MM.1S (cell line): ENCODE data around the gene SEC61A1.

Source experiments
- DNase-seq: peaks from one replicate; pipeline ENCODE4 v3.0.0-alpha.2; 2015
- H2AFZ ChIP-seq: fragments of 300-600 bp; sonication (generic); 2 replicates; pipeline ENCODE4 v1.6.0; 2016; ENCODE audit warnings: antibody characterized with exemption, low read length
- H3F3A ChIP-seq: fragments of 300-600 bp; sonication (generic); 2 replicates; pipeline ENCODE4 v1.6.1; 2016; ENCODE audit warnings: mild to moderate bottlenecking, antibody characterized with exemption, low read length, moderate library complexity, mixed read lengths; ENCODE audit not compliant: insufficient read depth
- H3K27ac ChIP-seq: fragments of 300-600 bp; sonication (generic); 2 replicates; pipeline ENCODE4 v1.5.1; 2016; ENCODE audit warnings: mild to moderate bottlenecking, low read length
- H3K27me3 ChIP-seq: fragments of 300-600 bp; sonication (generic); replicated peaks from 2 replicates; pipeline ENCODE4 v1.6.0; 2016; ENCODE audit warnings: low read length; ENCODE audit not compliant: insufficient read depth
- H3K36me3 ChIP-seq: fragments of 300-600 bp; sonication (generic); replicated peaks from 2 replicates; pipeline ENCODE4 v1.6.1; 2016; ENCODE audit warnings: mild to moderate bottlenecking, low read length, mixed read lengths; ENCODE audit not compliant: insufficient read depth
- H3K4me1 ChIP-seq: fragments of 300-600 bp; sonication (generic); 2 replicates; pipeline ENCODE4 v1.6.1; 2016; ENCODE audit warnings: low read length, mixed read lengths
- H3K4me2 ChIP-seq: fragments of 300-600 bp; sonication (generic); 2 replicates; pipeline ENCODE4 v1.6.0; 2016; ENCODE audit warnings: low read depth, low read length
- H3K4me3 ChIP-seq: fragments of 300-600 bp; sonication (generic); 2 replicates; pipeline ENCODE4 v1.5.1; 2016; ENCODE audit warnings: low read length, mixed read lengths
- H3K79me2 ChIP-seq: fragments of 300-600 bp; sonication (generic); 2 replicates; pipeline ENCODE4 v1.6.1; 2016; ENCODE audit warnings: mixed run types, low read length, mixed read lengths
- H3K9ac ChIP-seq: fragments of 300-600 bp; sonication (generic); 2 replicates; pipeline ENCODE4 v1.6.1; 2016; ENCODE audit warnings: low read length, mixed read lengths
- H3K9me2 ChIP-seq: fragments of 300-600 bp; sonication (generic); replicated peaks from 2 replicates; pipeline ENCODE4 v1.6.1; 2016; ENCODE audit warnings: mild to moderate bottlenecking, low read length, mixed read lengths; ENCODE audit not compliant: insufficient read depth
- H3K9me3 ChIP-seq: fragments of 300-600 bp; sonication (generic); replicated peaks from 2 replicates; pipeline ENCODE4 v1.6.1; 2016; ENCODE audit warnings: mild to moderate bottlenecking, low read length, mixed read lengths; ENCODE audit not compliant: insufficient read depth
- H4K20me1 ChIP-seq: fragments of 300-600 bp; sonication (generic); 2 replicates; pipeline ENCODE4 v1.6.1; 2016; ENCODE audit warnings: mild to moderate bottlenecking, low read length, moderate library complexity, mixed read lengths; ENCODE audit not compliant: insufficient read depth
- EZH2 ChIP-seq: fragments of 300-600 bp; sonication (generic); optimal IDR thresholded peaks from 2 replicates; pipeline ENCODE3; 2017; ENCODE audit warnings: low read depth, mild to moderate bottlenecking, antibody characterized with exemption, low read length, mixed read lengths
- EZH2phosphoT487 ChIP-seq: fragments of 300-600 bp; sonication (generic); IDR thresholded peaks from 2 replicates; pipeline ENCODE4 v1.6.1; 2018; ENCODE audit warnings: antibody characterized with exemption, low read length
- TF ChIP-seq, protein P1 (sequence below): fragments of 300-600 bp; sonication (generic); IDR thresholded peaks from 2 replicates; pipeline ENCODE4 v1.5.1; 2016; ENCODE audit warnings: antibody characterized with exemption, low read length, mixed read lengths

Gene SEC61A1

DNA sequence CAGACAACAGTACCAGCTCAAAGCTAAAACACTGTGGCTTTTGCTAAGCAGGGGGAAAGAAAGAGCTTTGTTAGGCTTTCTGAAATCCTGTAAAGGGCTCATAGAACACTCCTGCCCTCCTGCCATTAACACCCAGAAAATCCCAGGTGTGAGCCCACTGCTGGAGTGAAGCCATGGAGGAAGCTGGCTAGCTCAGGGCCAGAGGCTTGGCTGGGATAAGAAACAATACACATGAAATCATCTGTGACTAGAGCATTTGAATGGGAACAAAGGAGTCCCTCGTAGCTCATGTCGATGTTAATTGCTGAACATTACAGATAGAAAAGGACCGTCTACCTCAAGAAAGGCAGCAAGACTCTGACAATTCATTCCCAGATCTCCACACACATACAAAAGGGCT, 47.9 kb downstream of the SEC61A1 start:
- no peak overlapping the region for H3K4me3 ChIP-seq
- TF ChIP-seq EZH2 (no peak), EZH2phosphoT487 (no peak)
- TF ChIP-seq, protein P1, sequence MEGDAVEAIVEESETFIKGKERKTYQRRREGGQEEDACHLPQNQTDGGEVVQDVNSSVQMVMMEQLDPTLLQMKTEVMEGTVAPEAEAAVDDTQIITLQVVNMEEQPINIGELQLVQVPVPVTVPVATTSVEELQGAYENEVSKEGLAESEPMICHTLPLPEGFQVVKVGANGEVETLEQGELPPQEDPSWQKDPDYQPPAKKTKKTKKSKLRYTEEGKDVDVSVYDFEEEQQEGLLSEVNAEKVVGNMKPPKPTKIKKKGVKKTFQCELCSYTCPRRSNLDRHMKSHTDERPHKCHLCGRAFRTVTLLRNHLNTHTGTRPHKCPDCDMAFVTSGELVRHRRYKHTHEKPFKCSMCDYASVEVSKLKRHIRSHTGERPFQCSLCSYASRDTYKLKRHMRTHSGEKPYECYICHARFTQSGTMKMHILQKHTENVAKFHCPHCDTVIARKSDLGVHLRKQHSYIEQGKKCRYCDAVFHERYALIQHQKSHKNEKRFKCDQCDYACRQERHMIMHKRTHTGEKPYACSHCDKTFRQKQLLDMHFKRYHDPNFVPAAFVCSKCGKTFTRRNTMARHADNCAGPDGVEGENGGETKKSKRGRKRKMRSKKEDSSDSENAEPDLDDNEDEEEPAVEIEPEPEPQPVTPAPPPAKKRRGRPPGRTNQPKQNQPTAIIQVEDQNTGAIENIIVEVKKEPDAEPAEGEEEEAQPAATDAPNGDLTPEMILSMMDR: no peak
- H3K27ac ChIP-seq: no peak overlapping the region
- H3K9me3 ChIP-seq: no peaks in the 10 kb centered on the region
- no peak overlapping the region for H3K9ac ChIP-seq
- no peak overlapping the region for H2AFZ ChIP-seq
- DNase-seq: no peak
- H4K20me1 ChIP-seq: no peaks in the 10 kb centered on the region
- H3F3A ChIP-seq: no peaks in the 10 kb centered on the region
- H3K36me3 ChIP-seq: peaks cover 3% of the 10 kb centered on the region; the same call in 1 of the 2 replicates
- H3K27me3 ChIP-seq: no peaks in the 10 kb centered on the region
- no peaks in the 10 kb centered on the region for H3K4me1 ChIP-seq
- H3K4me2 ChIP-seq: no peak overlapping the region
- H3K9me2 ChIP-seq: no peaks in the 10 kb centered on the region
- no peaks in the 10 kb centered on the region for H3K79me2 ChIP-seq

DNA sequence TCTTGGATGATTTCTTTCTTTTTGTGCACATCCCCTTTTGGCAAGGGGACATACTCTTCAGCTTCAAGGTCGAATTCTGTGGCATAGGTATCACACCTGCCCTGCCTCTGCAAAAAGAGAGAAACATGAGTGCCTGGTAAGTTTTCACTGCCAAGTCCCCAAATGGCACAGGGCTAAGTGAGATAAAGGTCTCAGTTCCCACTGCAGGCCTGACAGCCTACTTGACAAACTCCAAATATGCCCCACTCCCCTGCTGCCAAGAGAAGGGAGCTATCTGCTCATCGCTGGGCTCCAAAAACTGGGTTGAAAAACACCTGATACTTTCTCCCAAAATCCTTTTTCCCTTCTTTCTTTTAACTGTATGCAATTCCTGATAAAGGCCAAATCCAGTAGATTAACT, 48.4 kb downstream of the SEC61A1 start:
- no peak for DNase-seq
- Histone ChIP-seq H3K36me3 (peaks cover 3% of the 10 kb centered on the region; the same call in 1 of the 2 replicates), H3K79me2 (no peaks in the 10 kb centered on the region), H3K27me3 (no peaks in the 10 kb centered on the region), H3K4me3 (no peak overlapping the region), H3K9me3 (no peaks in the 10 kb centered on the region), H4K20me1 (no peaks in the 10 kb centered on the region), H3K9me2 (no peaks in the 10 kb centered on the region), H3K27ac (no peak overlapping the region), H2AFZ (no peak overlapping the region), H3K4me2 (no peak overlapping the region), H3F3A (no peaks in the 10 kb centered on the region), H3K4me1 (no peaks in the 10 kb centered on the region), H3K9ac (no peak overlapping the region)
- TF ChIP-seq EZH2 (no peak), EZH2phosphoT487 (no peak)
- TF ChIP-seq, protein P1: no peak

DNA sequence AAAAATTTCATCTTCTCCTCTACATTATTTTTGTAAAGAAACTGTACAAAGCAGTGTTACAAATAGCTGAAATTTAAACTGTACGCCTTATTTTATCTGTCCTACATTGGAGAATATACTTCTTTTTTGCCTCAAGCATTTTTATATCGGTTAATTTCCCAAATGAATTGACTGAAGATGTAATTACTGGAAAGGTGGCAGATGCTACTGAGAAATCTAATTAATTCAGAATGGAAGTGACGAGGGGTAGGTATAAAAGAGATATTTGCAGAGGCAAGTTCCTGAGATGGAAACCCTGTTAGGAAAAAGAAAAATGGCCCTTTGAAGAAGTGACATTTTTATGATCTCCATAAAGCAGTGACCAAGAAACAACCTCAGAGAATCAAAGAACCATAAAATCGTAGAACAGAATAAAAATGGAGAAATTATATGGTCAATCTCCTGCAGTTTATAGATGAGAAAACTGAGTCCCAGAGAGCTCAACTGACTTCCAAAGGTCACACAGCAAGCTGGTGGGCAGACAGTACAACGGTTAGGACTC, 51.0 kb downstream of the SEC61A1 start:
- H2AFZ ChIP-seq: no peak overlapping the region
- H3F3A ChIP-seq: no peaks in the 10 kb centered on the region
- no peak overlapping the region for H3K4me3 ChIP-seq
- no peaks in the 10 kb centered on the region for H3K9me2 ChIP-seq
- no peak overlapping the region for H3K4me2 ChIP-seq
- no peak overlapping the region for H3K9ac ChIP-seq
- H3K36me3 ChIP-seq: peaks cover 7% of the 10 kb centered on the region; the same call in 1 of the 2 replicates
- TF ChIP-seq EZH2: no peak
- TF ChIP-seq, protein P1: no peak
- H4K20me1 ChIP-seq: no peaks in the 10 kb centered on the region
- no peaks in the 10 kb centered on the region for H3K4me1 ChIP-seq
- no peak for DNase-seq
- H3K9me3 ChIP-seq: no peaks in the 10 kb centered on the region
- H3K27ac ChIP-seq: no peak overlapping the region
- H3K27me3 ChIP-seq: no peaks in the 10 kb centered on the region
- peaks cover 13% of the 10 kb centered on the region for H3K79me2 ChIP-seq
